ENCODE measurements around the gene DLGAP1.

DNA sequence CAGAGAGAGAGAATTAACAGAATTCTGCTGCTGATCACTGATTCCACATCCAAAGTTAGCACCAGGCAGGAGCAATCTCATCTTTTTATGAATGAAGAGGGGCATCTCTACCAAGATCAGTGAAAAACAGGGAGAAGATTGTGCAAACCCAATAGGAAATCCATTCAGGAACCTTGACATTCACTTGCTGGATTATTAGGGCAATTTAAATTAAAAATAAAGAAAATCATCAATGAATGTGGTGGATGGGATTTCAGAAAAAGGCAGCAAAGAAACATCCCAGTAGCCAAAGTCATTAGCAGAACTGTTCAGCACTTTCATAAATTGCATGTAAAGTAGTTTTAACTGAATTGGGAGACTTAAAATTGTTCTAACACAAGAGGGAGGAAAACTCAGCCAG, 581.9 kb downstream of the DLGAP1 start:
- no peak for TF ChIP-seq CTCF (IDR thresholded peaks at IDR 0.05)
- no peak for TF ChIP-seq POLR2A (IDR thresholded peaks at IDR 0.05)
